ENCODE measurements around the gene EFNA3.

The EFNA3 gene

DNA sequence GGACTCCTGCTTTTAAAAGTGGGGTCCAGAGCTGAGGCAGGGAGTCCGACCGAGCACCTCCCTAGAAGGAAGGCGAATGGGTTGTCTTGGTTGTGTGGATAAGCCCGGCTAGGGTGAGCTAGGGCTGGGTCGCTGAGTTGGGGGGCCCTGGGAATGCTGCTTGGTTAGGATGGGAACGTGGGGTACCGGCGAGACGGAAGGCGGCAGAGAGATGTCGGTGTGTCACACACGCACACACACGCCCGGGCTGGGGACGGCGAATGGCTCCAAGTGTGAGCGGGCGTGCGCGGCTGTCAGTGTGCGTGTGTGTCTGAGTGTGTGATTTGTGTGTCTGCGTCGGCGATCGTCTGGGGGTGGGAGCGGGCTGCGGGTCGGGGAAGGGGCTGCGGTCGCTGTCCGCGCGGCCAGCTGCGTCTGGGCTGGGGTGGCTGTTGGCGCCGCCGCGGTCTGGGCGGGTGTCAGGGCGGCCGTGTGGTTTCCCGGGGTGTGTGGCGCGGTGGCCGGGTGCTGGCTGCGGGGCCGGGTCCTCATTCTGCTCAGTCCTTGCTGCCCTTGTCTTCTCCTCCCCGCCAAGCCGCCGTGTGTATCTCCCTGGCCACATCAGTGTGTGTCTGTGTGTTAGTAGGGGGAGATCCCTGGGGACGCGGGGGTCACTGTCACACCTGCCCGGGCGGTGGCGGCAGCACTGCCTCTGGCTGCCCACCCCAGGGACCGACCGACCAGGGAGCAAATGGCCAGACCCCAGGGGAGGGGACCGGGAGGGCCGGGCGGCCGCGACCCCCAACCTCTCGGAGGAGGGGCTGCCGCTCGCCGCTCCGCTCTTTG, 1.1 kb downstream of the EFNA3 start:
- DNase-seq, result no peak
- in situ Hi-C loops (cut with HindIII; ENCODE audit: low pct_ligation_motif_present, low pct_unique_long_range_greater_than_20kb, low sequenced_read_pairs), result no loop called here

DNA sequence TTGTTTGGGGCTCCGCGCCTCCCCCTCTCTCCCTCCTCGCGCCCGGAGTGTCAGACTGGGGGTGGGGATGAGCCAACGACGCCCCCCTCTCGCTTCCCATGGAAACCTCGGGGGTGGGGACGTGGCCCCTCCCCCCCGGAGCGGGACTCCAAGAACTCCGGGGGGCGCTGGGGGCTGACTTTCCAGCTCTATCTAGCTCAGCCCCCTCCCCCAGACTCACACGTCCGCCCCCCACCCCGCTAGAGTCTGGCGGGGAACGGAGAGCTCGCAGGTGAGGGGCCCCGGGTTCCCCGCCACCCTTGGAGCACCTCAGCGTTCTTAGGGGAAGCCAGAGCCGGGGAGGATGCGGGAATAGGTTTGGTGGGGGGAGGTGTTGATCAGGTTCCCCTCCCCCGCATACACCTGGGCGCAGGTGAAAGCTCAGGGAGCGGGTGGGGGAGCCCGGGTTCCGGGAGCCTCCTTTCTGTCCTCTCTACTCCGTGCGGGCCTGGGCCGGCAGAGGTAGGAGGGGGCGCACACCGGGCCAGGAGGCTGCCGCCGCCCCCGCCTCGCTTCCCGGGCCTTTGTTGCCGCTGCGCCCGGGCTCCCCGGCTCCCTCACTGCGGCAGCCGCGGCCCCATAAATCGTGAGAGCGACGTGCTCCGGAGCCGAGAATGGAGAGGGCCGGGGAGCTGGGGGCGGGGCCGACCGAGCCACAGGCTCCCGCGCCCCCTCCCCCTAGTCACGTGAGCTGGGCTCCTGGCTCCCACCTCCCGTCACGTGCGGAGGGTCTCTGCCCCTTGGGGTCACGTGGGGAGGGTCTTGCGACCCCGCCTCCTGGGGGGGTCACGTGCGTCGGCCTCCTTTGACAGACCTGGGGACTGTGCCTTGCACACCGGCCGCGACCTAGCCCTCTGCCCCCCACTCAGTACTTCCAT, 1.9 kb downstream of the EFNA3 start:
- in situ Hi-C loops (cut with HindIII; ENCODE audit: low pct_ligation_motif_present, low pct_unique_long_range_greater_than_20kb, low sequenced_read_pairs), result no loop called here

DNA sequence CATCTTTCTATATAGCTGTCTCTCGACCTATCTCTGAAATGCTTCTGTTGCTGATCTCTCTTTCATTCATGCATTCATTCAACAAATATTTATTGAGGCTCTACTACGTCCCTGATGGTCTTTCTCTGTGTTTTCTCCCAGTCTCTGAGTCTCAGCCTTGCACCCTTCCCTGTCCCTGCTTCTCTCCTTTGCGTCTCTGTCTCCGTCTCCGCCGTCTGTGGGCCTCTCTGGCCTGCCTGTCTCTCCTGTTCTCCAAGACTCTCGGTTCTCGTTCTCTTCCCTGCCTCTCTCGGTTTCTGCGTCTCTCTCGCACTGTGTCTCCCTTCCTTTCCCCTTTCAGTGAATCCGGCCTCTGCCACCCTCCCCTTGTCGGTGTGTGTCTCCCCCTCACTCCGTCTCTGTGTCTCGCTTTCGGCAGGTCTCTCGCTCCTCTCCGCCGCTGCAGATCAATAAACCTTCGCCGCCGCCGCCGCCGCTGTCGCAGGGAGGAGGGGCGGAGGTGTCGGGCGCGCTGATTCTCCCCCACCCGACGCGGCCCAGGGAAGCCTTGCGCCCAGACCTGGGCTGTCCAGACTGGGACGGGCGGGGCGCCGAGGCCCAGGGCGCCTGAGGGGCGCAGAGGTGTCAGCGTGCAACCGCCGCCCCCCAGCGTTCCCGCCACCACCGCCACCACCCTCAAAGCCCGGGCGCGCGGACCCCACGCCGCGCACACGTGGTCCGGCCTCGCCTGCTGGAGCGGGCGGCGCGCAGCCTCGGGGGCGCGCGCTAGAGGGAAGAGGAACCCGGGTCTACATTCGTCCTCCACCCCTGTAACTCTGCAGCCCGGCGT, 3.0 kb downstream of the EFNA3 start:
- no peak for DNase-seq
- in situ Hi-C loops (cut with HindIII; ENCODE audit: low pct_ligation_motif_present, low pct_unique_long_range_greater_than_20kb, low sequenced_read_pairs), result no loop called here

More for the DNA sequence above, 1.9 kb downstream of the EFNA3 start:
- DNase-seq, result no peak

DNA sequence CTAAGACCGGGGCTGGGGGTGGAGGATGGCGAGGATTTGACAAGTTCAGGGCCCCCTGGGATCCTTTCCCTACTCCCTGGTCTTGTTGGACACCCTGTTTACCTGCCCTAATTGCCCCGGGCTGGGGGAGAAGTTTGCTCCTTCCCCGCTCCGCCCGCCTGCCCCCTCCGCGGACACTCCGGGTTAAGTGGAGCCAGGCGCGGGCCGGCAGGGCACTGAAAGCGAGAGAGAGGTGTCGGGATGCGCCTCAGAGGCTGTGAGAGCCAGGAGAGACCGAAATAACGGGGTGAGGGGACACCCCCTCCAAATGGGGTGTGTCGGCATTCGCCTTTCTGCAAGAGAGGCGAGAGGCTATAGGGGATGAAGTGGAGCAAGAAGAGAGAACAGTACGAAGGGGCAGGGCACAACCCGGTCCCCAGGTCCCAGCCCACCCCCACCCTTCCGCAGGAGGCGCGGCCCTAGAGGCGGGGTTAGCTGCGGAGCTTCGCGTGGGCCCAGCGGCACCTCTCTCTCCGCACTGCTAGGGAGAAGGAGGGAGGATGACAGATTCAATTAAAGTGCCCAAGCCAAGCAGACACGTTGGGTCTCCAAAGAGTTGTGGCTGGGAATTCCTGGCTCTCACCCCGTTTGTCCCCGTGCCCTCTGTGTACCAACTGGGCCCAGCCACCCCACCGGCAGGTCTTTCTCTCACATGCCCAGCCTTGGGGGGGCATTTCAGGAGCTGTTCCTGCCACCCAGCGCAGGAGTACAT, 3.8 kb downstream of the EFNA3 start:
- in situ Hi-C loops (cut with HindIII; ENCODE audit: low pct_ligation_motif_present, low pct_unique_long_range_greater_than_20kb, low sequenced_read_pairs), result no loop called here
- DNase-seq, result no peak

DNA sequence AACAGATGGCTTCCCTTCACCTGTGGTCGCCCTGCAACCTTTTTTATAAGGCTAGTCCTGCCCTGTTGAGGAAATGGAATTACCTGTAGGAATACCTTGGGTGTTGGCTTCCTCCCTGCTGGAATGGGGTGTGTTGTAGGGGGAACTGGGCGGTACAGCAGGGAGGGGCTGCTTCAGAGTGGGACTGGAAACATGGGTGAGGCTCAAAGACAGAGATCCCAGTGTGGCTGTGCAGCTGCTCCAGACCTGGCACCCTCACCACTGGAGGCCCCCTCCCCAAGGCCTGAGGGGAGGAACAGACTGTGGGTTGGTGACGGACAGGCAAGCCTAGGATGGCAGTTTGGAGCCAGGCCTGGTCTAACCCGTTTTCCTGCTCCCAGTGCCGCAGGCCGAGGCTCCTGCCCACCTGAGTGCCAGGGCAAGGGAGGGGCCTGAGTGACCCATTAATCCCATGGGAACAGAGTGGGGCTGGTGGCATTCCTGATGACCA, 4.5 kb downstream of the EFNA3 start:
- in situ Hi-C loops (cut with HindIII; ENCODE audit: low pct_ligation_motif_present, low pct_unique_long_range_greater_than_20kb, low sequenced_read_pairs), result no loop called here

DNA sequence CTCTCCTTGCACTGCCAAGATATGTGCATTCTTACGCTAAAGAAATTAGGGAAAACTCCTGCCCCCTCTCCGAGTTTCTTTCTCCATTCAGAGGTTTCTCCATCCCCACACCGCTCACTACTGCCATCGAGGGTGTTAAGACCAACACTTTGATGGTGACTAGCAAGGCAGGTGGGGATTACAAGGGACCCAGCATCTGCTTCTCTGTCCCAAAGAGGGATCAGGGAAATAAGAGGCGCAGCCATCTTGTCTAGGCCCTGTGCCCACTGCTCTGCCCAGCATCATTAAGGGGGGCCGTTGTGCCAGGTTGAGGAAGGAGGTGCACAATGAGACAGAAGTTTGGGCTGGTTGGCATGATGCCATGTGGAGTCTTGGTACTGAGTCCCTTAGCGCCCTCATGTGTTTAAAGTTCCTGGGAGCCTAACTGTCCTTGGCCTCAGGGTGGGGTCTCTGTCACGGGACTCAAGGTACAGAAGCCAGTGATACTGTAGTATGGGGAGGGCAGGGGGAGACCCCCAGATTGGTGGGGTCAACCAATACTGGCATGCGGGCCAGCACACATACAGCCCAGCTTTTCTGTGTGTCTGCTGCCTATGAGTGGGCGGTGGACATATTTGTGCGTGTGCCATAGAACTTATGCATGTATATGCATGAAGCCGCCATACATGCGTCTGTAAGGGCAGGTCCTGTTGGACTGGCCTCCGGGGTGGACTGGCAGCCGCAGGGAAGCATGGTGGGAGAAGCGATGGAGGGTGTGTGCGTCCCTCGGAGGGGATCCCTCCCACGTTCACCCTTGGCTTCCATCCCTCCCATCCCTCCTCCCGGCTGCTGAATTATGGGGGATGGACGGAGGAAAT, 5.5 kb downstream of the EFNA3 start:
- in situ Hi-C loops (cut with HindIII; ENCODE audit: low pct_ligation_motif_present, low pct_unique_long_range_greater_than_20kb, low sequenced_read_pairs), result no loop called here
- peak; percentile 54 for DNase-seq

More for the DNA sequence above, 4.5 kb downstream of the EFNA3 start:
- DNase-seq, result no peak

DNA sequence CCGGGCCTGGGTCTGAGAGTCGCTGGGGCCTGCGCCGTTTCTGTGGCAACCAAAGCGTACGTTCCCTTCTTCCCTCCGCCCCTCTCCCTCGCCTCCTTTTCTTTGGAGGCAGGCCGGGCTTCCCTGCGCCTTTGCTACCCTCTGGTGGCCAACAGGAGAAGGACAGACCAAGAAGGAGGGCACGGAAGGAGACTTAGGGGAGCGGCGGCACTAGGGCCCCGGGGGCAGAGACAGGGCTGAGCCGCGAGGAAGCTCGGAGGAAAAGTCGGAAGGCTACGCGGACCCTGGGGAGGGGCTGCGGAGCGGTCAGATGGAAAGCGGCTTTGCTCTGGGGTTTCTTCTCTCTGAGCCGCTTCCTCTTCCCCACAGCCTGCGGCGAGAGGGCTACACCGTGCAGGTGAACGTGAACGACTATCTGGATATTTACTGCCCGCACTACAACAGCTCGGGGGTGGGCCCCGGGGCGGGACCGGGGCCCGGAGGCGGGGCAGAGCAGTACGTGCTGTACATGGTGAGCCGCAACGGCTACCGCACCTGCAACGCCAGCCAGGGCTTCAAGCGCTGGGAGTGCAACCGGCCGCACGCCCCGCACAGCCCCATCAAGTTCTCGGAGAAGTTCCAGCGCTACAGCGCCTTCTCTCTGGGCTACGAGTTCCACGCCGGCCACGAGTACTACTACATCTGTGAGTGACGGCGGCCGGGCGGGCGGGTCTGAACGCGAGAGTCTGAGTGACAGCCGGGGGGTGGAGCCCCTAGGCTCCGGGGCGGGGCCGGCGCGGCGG, 6.3 kb downstream of the EFNA3 start:
- in situ Hi-C loops (cut with HindIII; ENCODE audit: low pct_ligation_motif_present, low pct_unique_long_range_greater_than_20kb, low sequenced_read_pairs), result no loop called here
- peak; percentile 95 for DNase-seq

DNA sequence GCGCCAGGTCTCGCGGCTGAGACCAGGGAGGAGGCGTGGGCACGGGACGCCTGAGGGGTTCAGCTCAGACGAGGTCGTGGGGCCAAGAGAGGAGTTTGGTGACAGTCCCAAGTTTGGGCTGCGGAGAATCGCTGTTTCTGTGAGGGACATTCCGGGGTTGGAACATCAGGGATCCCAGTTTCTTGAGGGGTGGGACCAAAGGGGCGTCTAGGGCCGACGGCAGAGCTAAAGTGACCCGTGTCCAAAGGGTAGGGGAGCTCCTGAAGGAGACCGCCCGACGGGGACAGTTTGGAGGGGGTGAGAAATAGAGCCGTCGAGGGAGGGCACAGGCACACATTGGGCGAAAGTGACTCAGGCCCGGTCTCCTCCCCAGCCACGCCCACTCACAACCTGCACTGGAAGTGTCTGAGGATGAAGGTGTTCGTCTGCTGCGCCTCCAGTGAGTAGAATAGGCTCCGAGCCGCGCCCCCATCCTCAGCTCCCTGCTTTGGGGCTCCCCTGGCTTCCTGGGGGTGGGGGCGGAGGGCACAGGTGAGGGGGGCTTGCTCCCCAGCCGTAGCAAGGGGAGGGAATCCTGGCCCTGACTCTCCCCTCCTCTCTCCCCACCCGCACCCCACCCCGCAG, 7.0 kb downstream of the EFNA3 start:
- in situ Hi-C loops (cut with HindIII; ENCODE audit: low pct_ligation_motif_present, low pct_unique_long_range_greater_than_20kb, low sequenced_read_pairs), result no loop called here
- peak; percentile 63 for DNase-seq

DNA sequence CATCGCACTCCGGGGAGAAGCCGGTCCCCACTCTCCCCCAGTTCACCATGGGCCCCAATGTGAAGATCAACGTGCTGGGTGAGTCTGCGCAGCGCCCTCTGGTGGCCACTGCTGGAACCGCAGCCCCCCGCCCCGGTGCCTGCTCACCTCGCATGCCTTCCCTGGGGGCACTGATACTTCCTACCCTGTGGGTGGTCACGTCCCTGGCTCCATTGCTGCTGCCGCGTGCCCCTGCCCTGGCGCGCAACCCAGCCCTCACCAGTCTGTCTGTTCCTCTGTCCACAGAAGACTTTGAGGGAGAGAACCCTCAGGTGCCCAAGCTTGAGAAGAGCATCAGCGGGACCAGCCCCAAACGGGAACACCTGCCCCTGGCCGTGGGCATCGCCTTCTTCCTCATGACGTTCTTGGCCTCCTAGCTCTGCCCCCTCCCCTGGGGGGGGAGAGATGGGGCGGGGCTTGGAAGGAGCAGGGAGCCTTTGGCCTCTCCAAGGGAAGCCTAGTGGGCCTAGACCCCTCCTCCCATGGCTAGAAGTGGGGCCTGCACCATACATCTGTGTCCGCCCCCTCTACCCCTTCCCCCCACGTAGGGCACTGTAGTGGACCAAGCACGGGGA, 7.6 kb downstream of the EFNA3 start:
- in situ Hi-C loops (cut with HindIII; ENCODE audit: low pct_ligation_motif_present, low pct_unique_long_range_greater_than_20kb, low sequenced_read_pairs), result no loop called here
- DNase-seq, result peak; percentile 62

DNA sequence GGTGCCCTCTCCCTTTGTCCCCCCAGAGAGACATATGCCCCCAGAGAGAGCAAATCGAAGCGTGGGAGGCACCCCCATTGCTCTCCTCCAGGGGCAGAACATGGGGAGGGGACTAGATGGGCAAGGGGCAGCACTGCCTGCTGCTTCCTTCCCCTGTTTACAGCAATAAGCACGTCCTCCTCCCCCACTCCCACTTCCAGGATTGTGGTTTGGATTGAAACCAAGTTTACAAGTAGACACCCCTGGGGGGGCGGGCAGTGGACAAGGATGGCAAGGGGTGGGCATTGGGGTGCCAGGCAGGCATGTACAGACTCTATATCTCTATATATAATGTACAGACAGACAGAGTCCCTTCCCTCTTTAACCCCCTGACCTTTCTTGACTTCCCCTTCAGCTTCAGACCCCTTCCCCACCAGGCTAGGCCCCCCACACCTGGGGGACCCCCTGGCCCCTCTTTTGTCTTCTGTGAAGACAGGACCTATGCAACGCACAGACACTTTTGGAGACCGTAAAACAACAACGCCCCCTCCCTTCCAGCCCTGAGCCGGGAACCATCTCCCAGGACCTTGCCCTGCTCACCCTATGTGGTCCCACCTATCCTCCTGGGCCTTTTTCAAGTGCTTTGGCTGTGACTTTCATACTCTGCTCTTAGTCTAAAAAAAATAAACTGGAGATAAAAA, 8.4 kb downstream of the EFNA3 start:
- no peak for DNase-seq
- in situ Hi-C loops (cut with HindIII; ENCODE audit: low pct_ligation_motif_present, low pct_unique_long_range_greater_than_20kb, low sequenced_read_pairs), result no loop called here

DNA sequence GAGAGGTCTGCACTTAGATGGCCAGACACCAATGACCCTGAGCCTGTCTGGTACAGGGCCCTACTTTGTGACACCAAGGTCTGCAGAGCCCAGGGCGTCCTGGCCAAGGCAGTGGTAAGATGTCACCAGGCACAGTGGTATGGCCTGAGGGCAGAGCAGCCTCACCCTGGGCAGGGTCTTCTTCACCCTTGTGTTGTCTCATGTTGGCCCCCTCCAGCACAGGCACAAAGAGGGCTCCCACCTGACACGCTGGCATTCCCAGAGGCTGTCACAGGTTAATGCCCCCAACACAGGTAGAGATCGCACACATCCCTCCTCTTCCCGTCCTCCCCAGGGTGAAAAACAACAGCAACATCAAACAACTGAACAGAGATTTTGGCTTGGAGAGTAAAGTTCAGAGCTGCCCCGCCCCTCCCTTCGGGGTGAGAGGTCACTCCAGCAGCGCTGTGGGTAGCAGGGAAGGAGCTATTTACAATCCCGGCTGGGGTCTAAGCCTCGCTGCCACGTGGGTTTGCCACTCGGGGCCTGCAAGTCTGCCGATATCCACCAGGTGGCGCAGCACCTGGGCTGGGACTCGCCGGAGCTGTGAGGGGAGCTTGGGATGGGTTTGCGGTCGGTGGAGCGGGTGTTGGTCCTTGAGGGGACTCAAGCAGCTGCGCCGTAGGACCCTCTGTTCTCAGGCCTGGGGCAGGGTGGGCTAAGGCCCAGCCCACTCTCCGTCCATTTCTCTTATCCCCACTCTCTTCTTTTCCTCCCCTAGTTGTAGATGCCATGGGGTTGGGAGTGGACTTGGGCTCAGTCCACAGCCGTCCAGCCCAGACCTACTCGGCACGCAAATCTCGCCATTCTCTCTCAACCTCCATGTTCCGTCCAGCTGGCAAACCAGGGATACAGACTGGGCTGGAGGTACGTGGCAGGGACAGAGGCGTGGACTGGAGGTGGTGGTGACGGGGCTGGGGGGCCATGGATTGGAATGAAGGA, 12.7 kb downstream of the EFNA3 start:
- in situ Hi-C loops (cut with HindIII; ENCODE audit: low pct_ligation_motif_present, low pct_unique_long_range_greater_than_20kb, low sequenced_read_pairs), result no loop called here
- peak; percentile 73 for DNase-seq

DNA sequence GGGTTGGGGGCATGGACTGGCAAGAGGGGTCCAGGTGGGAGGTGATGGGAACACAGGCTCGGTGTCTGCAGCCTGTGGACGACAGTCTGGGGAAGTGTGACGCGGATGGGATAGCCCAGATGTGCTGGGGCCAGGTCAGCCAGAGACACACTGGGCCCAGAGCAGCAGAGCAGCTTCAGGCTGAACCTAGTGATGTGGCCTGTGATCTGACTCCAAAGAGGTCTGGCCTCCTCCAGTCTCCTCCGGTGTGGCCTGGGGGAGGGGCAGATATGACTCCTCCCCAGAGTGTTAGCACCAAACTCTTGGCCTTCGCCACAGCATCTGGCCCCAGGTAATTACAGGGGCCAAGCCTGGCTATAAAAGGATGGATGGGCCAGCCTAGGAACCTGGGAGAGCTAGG, 13.5 kb downstream of the EFNA3 start:
- no peak for DNase-seq
- in situ Hi-C loops (cut with HindIII; ENCODE audit: low pct_ligation_motif_present, low pct_unique_long_range_greater_than_20kb, low sequenced_read_pairs), result no loop called here

DNA sequence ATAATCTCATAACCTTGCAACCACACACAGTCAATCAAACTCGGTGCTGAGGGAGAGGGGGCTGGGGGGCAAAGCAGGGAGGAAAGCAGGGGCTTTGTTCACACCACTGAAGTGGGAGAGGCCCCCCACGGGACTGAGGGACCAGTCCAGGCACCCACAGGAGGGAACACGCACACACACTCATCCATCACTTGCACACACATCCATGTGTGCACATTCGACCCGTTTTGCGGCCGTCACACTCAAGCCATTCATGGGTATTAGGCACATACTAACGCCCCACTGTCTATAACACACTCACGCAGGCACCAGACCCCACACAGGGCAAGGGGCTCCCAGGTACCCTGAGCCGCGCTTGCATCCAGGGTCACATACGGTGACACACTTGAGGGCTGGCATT, 14.0 kb downstream of the EFNA3 start:
- no peak for DNase-seq
- in situ Hi-C loops (cut with HindIII; ENCODE audit: low pct_ligation_motif_present, low pct_unique_long_range_greater_than_20kb, low sequenced_read_pairs), result no loop called here
